Raji (cell line): Measurements from ENCODE around the gene PEX11B.

Source experiments
- POLR2A ChIP-seq: IDR thresholded peaks from 2 replicates; pipeline ENCODE4 v1.6.1; 2011; ENCODE audit warnings: low read depth, low read length, control low read depth; ENCODE audit not compliant: insufficient read depth

PEX11B gene

DNA sequence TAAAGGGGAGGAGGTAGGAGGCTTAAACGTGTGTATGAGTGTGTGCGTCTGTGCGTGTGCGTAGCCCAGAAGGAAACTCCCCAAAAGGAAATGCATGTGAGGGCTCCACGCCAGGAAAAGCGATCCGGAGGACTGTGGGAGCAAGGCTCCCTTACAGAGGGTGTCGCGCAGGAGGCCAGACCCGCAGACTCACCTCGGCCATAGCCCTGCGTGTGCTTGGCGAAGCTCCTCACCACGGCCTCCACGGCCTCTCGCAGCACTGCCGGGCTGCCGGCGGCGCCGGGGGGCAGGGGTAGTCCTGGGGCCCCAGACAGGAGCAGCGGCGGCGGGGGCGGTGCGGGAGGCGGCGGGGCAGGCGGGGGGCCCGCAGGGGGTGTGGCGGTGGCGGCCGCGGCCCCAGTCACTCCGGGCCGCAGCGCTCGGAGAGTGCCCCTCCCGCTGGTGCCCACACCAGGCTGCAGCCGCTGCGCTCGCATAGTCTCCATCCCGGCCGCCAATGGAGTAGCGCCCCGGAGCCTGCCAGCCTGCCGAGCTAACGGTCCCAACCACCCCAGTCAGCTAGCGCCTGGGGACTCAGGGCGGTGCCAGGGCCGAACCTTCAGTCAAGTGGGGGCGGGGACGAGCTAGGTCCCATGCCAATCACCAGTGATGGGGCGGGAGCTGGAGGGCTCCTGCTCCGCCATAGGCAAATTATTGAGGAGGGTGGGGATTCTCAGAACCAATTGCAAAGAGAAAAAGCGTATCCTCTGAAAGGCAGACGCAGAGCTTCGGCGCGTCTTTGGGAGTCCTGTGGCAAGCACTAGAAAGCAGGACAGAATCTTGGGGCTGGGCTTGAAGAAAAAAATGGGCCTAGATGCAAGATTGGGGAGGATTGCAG is 39.2 kb upstream of the PEX11B start, which contains the start of gene LIX1L:
TSS of gene LIX1L (minus strand) at position 575 of the 877 bp plus-strand sequence. CDS start at position 485, 90 bp downstream.
- TF ChIP-seq POLR2A: peak; percentile 86

DNA sequence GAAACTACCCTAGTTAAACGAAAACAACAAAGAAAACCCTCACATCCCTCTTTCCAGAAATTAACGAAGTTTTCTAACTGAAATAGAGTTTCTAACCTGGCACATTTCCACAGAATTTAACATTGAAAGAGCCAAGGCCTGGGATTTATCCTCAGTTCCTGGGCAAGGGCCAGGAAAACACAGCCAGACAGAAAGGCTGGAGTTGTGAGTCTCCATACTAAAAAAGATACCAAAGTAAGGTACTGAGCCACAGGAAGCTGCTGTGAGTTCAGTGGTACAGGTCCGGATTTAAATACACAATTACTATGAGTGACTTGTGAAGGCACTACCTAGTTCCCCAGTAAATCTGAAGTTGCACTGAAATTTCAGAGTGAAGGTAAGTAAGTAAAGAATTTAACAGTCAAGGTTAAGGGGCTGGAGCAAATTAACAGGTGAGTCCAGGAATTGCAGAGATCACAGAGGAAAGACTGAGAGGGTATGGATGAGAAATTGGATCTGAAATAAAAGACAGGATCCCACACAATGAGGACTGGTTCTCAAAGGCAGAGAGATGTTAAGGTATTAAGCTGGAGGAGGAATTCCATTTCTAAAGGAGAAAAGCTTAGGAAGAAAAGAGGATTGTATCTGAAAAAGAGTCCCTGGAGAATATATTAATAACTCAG is 38.4 kb upstream of the PEX11B start:
- no peak for TF ChIP-seq POLR2A

DNA sequence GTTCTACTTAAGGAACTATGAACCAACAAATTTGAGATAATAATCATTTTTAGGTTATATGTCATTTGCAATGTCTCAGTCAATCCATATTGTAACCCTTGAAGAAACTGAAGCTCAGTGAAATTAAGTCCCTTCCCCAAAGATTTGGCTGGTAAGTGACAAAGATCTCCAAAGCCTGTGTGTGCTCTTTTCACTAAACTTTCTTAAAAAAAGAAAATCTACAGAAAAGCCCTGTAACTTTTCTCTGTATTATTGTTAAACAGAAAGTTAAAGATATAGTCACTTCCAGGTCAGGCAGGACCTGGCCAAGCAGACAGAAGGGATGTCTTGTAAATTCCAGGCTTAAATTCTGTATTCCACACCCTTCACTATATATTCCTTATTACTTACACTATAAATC is 37.8 kb upstream of the PEX11B start:
- no peak for TF ChIP-seq POLR2A

DNA sequence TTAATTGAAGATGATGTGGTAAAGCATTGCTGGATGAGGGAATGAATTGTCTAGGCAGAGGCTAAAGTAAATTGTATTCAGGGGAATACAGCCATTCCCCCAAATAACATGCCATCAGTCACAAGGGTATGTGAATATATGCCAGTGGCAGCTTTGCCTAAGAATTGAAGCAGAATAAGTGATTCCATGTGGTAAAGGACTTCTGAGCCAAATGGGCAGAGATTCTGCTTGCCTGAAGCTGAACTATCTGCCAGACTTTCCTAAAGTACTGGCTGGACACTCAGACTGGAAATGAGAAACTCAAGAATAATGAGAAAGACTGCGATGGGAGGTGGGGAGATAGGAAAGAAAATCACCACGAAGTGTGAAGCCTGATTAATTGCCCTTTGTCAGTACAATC is 36.9 kb upstream of the PEX11B start:
- TF ChIP-seq POLR2A: no peak

DNA sequence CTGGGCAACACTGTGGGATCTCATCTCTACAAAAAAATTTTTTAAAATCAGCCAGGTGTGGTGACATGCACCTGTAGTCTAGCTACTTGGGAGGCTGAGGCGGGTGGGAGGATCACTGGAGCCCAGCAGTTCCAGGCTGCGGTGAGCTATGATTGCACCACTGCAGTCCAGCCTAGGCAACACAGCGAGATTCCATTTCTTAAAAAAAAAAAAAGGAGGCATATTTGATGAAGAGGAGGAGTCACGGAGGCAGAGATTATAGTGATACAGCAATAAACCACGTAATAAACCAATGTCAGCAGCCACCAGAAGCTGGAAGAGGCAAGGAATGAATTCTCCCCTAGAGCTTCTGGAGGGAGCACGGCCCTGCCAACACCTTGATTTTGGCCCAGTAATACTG is 35.3 kb upstream of the PEX11B start:
- no peak for TF ChIP-seq POLR2A

DNA sequence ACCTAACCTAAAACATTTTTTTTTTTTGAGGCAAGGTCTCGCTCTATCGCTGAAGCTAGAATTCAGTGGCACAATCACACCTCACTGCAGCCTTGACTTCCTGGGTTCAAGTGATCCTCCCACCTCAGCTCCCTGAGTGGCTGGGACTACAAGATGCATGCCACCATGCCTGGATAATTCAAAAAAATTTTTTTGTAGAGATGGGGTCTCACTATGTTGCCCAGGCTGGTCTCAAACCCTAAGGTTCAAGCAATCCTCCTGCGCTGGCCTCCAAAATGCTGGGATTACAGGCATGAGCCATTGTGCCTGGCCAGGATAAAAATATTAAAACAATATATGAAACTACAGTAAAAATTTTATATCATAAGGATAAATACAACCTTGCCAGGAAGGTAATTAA is 34.4 kb upstream of the PEX11B start:
- no peak for TF ChIP-seq POLR2A

DNA sequence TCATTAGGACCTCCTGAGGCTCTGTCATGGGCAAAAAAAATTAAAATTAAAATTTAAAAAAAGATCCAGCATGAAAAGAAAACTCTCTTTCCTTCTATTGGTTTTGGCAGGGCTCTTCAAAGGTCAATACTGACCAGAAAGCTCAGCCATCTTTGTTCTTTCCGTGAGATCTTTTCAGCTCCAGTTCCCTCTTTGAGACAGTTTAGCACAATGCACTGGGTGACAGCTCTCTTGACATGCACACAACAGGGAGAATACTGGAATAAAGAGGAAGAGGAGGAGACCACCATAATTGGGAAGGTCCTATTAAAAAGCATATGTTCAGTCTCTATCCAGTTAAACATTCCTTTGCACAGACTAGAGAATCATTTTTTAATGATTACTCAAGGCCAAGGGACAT is 33.0 kb upstream of the PEX11B start:
- no peak for TF ChIP-seq POLR2A

DNA sequence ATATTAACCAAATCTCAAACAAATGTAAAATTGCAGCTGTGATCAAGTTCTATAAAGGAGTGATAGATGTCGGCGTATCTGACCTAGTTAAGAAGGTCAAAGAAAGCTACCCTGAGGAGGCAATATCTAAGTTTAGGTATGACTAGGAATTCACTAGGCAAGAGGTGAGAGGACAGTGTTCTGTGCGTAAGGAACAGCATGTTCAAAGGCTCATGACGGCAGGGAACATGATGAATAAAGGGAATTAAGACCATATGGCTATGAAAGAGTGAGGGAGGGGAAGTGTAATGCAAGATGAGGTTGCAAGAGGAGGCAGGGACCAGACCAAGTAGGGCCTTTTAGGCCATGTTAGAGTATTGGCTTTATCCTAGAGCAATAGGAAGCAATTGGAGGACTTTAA is 30.7 kb upstream of the PEX11B start:
- TF ChIP-seq POLR2A: no peak

DNA sequence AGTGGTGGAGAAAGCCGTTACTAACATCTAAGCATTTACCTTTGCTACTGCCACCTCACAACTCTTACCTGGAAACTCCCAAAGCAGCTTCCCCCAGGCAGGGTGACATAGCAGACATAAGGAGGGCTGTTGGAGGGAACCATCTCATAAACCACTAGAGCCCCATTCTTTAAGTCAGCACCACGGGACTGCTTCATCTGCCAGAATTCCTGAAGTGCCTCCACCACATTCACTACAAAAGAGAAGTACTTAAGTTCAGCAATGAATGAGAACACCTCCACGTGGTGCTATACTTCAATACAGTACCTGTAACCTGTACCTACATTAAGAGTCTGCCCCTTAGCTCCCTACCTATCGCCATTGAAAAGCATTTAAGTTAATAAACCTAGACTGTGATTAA is 29.0 kb upstream of the PEX11B start:
- no peak for TF ChIP-seq POLR2A

DNA sequence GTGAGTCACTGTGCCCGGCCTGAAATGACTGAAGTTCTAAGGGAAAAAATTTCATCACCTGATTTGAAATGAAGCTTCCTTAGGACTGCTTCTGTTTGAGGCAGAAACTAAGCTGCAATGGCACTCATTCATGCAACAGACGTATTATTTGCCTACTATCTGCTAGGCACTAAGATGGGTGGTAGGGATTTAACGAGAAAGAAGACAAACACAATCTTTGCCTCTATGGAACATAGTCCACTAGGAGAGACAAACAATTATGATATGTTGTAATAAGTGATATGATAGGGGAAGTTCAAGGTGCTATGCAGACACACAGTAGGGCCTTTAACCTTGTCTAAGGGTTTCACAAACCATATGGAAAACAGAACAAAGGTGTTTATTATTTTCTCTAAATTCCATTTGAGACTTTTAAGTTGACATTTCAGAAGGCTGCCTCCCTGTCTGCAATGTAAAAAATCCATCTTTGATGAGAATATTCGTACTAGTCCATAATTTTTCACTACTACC is 28.0 kb upstream of the PEX11B start:
- no peak for TF ChIP-seq POLR2A

DNA sequence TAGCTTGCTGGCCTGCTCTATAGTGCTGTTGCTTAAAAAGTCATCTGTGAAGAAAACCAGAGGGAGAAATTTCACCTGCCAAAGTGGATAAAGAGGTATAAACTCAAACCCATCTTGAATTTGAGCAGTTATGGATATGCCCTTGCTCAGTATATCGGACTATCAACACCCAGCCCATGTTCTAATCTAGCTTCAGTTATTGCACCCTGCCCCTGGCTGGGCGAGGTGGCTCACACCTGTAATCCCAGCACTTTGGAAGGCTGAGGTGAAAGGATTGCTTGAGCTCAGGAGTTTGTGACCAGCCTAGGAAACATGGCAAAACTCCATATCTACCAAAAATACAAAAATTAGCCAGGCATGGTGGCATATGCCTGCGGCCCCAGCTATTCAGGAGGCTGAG is 26.0 kb upstream of the PEX11B start:
- TF ChIP-seq POLR2A: no peak

DNA sequence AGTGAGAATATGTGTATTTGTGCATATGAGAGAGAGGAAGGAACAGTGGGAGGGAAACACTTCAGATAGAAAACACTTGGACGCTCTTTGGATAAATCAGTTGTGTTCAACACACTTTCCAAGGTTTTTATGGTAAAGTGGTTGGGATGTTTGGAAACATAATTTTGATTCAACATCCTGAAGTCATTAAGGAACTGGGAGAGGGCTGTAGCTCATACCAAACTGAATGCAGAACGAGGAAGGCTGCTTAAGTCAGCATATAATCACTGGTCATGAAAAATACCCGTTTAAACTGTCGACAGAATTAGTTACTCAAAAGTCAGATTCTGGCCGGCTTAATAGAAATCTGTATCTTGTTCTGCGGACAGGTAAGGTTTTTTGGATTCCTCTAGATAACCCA is 24.4 kb upstream of the PEX11B start:
- no peak for TF ChIP-seq POLR2A

DNA sequence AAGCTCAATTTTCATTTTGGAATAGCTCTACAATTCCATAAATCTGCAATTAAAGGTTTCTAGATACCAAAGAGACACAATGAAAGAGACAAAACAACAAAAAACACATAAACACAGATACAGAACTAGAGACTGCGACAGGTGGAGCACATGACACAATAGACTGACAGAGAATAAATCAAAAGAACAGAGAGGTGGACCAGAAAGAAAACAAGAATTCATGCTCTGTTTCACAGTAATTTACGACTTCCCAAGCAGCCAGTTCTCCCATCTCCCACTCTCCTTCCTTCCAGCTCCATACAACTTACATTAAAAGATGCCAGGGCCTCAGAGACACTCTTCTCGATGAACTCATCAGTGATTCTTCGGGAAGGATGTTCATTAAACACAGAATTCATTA is 23.9 kb upstream of the PEX11B start:
- TF ChIP-seq POLR2A: no peak

DNA sequence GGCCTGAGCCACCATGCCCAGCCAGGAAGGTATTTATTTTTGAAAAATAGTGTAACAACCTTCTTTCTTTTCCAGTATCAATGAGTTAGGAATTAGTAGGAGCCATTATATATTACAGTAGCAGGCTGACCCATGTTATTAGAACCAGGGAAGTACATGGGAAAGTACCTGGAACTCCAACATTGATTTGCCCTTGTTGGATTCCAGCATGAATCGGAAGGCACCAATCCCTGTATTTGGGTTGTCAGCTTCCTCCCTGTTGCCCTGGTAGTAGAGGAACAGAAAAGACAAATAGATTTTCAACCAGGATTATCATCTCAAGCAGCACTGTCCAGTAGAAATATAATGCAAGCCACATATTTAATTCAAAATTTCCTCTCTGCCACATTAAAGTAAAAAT is 18.9 kb upstream of the PEX11B start:
- no peak for TF ChIP-seq POLR2A

DNA sequence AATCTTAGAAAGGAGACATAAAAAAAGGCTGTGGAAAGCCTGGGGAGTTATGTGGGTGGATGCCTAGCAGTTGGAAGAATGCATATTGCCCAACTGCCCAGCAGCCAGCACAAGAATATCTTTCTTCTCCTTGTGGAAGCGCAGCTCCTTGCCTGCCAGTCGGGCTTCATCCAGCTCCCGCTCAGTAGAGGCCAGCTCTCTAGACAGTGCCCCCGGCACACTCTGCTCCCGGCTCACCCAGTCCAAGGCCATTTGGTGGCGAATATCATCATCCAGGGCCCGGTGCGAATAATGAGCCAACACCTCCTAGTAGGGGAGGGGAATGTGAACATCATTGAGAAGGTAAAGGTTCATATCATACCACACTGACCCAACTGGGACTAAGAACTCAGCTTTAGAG is 17.7 kb upstream of the PEX11B start:
- TF ChIP-seq POLR2A: no peak

DNA sequence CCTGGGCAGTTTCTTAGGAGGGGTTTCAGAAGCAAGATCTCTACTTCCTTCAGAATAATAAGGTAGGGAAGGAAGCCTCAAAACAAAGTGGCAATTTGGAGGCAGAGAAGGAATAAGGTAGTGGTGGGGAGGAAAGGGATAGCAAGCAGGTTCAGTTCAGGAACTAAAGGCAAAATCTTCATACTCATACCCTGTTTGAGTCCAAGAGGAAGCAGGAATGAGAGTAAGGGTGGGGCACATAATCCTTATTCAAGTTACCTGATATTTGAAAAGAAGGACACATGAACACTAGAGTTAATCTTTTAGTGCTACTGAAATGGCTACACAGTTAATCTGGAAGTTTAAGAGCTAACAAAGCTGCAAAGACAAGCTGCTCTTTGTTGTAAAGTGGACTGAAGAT is 17.2 kb upstream of the PEX11B start:
- TF ChIP-seq POLR2A: no peak

DNA sequence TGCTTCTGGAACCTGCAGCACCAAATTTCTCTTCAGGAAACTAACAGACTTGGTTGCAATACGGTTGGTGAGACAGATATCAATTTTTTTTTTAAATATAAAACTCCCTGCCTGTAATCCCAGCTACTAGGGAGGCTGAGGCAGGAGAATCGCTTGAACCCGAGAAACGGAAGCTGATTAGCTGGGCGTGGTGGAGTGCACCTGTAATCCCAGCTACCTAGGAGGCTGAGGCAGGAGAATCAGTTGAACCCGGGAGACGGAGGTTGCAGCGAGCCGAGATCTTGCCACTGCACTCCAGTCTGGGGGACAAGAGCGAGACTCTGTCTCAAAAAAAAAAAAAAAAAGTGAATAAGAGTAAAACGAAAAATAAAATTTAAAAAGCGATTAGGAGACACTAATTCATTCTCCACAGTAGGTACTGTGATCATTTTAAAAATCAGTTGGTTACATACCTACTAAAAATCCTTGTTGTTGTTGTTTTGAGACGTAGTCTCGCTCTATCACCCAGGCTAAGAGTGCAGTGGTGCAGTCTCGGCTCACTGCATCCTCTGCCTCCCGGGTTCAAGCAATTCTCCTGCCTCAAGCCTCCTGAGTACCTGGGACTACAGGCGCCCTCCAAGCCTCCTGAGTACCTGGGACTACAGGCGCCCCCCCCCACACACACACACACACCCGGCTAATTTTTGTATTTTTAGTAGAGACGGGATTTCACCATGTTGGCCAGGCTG is 9.6 kb upstream of the PEX11B start:
- TF ChIP-seq POLR2A: peak; percentile 24
